ENCODE measurements around the gene ITCH.

- TF ChIP-seq POLR2A (IDR thresholded peaks at IDR 0.05) = no peak
- TF ChIP-seq CTCF (IDR thresholded peaks at IDR 0.05) = no peak
- TF ChIP-seq POLR2AphosphoS5 (IDR thresholded peaks at IDR 0.05) = no peak
Observed at GRCh38 chr20:34415079-34415478, 52.0 kb downstream of the ITCH start.
